PC-9 (cell line): ENCODE measurements around the gene TMEM222. TPM values are rescaled to one million over a fixed set of nuclear protein-coding genes. Genes with fewer than 3 reads are reported as not detected.

Experiments
- BruUV-seq: library from RNA; stranded (reverse); fragments of 400-500 nt; replicated peaks from 2 replicates; lab custom pipeline; 2021; lab: Mats Ljungman, UMichigan
- CTCF ChIA-PET: fragments of 300-600 bp; sonication (Branson Sonifier 250); formaldehyde crosslinking; loops from one replicate; lab custom pipeline; 2022; ENCODE audit warnings: antibody characterized with exemption; lab: Charles Lee
- POLR2A ChIA-PET: fragments of 300-600 bp; sonication (Branson Sonifier 250); formaldehyde crosslinking; loops from one replicate; lab custom pipeline; 2022; ENCODE audit warnings: antibody characterized with exemption; ENCODE audit not compliant: unreplicated experiment; lab: Charles Lee
- DNase-seq, 2 experiments: peaks; one replicate each; pipeline versions ENCODE4 v3.0.0 to v3.0.0-alpha.2; 2015 to 2022; ENCODE audit warnings: mixed read lengths in 1 of 2
- H2AFZ ChIP-seq: fragments of 200-600 bp; sonication (generic); 2 replicates; pipeline ENCODE4 v1.8.1; 2017; ENCODE audit warnings: antibody characterized with exemption
- H3F3A ChIP-seq: fragments of 200-600 bp; sonication (generic); 2 replicates; pipeline ENCODE4 v1.8.1; 2017; ENCODE audit warnings: antibody characterized with exemption, mild to moderate bottlenecking, low read depth; ENCODE audit not compliant: insufficient read depth
- H3K27ac ChIP-seq: fragments of 200-600 bp; sonication (generic); 2 replicates; pipeline ENCODE4 v1.6.1; 2016; ENCODE audit warnings: mixed run types
- H3K27me3 ChIP-seq: fragments of 200-600 bp; sonication (generic); 2 replicates; pipeline ENCODE4 v1.6.1; 2016; ENCODE audit warnings: low read depth, mixed run types; ENCODE audit not compliant: insufficient read depth
- H3K36me3 ChIP-seq: fragments of 200-600 bp; sonication (generic); 2 replicates; pipeline ENCODE4 v1.6.1; 2016; ENCODE audit warnings: low read depth, mixed run types
- H3K4me1 ChIP-seq: fragments of 200-600 bp; sonication (generic); replicated peaks from 2 replicates; pipeline ENCODE4 v1.6.1; 2016; ENCODE audit warnings: mixed run types; ENCODE audit not compliant: insufficient read depth
- H3K4me2 ChIP-seq: fragments of 200-600 bp; sonication (generic); 2 replicates; pipeline ENCODE4 v1.6.1; 2017; ENCODE audit warnings: mixed run types
- H3K4me3 ChIP-seq: fragments of 200-600 bp; sonication (generic); 2 replicates; pipeline ENCODE4 v1.6.1; 2016; ENCODE audit warnings: mixed run types
- H3K79me2 ChIP-seq: fragments of 200-600 bp; sonication (generic); 2 replicates; pipeline ENCODE4 v1.6.1; 2017; ENCODE audit warnings: low read depth, mixed run types
- H3K9me2 ChIP-seq: fragments of 200-600 bp; sonication (generic); 2 replicates; pipeline ENCODE4 v1.8.1; 2017; ENCODE audit warnings: mild to moderate bottlenecking; ENCODE audit not compliant: insufficient read depth
- H3K9me3 ChIP-seq: fragments of 200-600 bp; sonication (generic); 2 replicates; pipeline ENCODE4 v1.8.1; 2016; ENCODE audit warnings: low read depth; ENCODE audit not compliant: insufficient read depth
- H4K20me1 ChIP-seq: fragments of 200-600 bp; sonication (generic); 2 replicates; pipeline ENCODE4 v1.8.1; 2017; ENCODE audit not compliant: insufficient read depth
- EZH2 ChIP-seq: fragments of 200-600 bp; sonication (generic); IDR thresholded peaks from 2 replicates; pipeline ENCODE4 v1.8.0; 2017; ENCODE audit warnings: antibody characterized with exemption, low read depth
- intact Hi-C: fragments of 100-400 bp; cut with micrococcal nuclease; formaldehyde crosslinking; loops from one replicate; pipeline ENCODE4 v1.10.0; 2022; ENCODE audit not compliant: unreplicated experiment
- total RNA-seq: library from RNA; stranded (reverse); gene quantifications from 2 replicates; pipeline ENCODE4 v1.2.3, GENCODE V29; 2021
- TF ChIP-seq, protein P1 (sequence below): fragments of 200-600 bp; sonication (generic); conservative IDR thresholded peaks from 2 replicates; pipeline ENCODE4 v1.6.1; 2017; ENCODE audit warnings: mixed run types, antibody characterized with exemption, mild to moderate bottlenecking, moderate library complexity

Gene TMEM222
- total RNA-seq, 1 experiment from 2014 or later = 32.8 TPM

DNA sequence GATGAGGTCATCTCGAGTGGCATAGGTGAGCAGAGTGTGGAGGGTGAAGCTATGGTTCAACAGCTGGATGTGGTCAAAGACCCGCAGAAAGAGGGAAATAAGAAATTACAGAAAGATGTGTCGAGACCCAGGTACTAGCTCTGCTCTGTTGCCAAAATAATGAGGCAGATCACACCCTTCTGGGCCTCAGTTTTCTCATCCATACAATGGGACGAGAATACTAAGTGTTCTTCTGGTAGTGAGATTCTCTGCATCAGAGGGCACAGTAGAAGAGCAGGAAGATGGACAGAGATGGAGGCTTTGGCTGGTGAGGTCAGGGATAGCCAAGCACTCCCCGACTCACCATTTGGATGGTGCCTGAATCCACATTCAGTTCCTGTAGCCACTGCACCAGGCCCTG, 33.7 kb downstream of the TMEM222 start:
- no peak overlapping the region for H3K4me3 ChIP-seq
- CTCF ChIA-PET = no interaction called here
- H3F3A ChIP-seq = no peaks in the 10 kb centered on the region
- TF ChIP-seq EZH2 = no peak
- TF ChIP-seq, protein P1, sequence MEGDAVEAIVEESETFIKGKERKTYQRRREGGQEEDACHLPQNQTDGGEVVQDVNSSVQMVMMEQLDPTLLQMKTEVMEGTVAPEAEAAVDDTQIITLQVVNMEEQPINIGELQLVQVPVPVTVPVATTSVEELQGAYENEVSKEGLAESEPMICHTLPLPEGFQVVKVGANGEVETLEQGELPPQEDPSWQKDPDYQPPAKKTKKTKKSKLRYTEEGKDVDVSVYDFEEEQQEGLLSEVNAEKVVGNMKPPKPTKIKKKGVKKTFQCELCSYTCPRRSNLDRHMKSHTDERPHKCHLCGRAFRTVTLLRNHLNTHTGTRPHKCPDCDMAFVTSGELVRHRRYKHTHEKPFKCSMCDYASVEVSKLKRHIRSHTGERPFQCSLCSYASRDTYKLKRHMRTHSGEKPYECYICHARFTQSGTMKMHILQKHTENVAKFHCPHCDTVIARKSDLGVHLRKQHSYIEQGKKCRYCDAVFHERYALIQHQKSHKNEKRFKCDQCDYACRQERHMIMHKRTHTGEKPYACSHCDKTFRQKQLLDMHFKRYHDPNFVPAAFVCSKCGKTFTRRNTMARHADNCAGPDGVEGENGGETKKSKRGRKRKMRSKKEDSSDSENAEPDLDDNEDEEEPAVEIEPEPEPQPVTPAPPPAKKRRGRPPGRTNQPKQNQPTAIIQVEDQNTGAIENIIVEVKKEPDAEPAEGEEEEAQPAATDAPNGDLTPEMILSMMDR = no peak
- no peaks in the 10 kb centered on the region for H3K36me3 ChIP-seq
- intact Hi-C loops = no loop called here
- H3K27ac ChIP-seq = no peak overlapping the region
- BruUV-seq = no TSS peak
- H3K4me1 ChIP-seq = no peaks in the 10 kb centered on the region
- H3K27me3 ChIP-seq = no peaks in the 10 kb centered on the region
- POLR2A ChIA-PET = no interaction called here
- H3K79me2 ChIP-seq = no peaks in the 10 kb centered on the region
- no peak overlapping the region for H2AFZ ChIP-seq
- no peak for DNase-seq
- H3K4me2 ChIP-seq = no peak overlapping the region
- no peaks in the 10 kb centered on the region for H3K9me3 ChIP-seq
- no peaks in the 10 kb centered on the region for H3K9me2 ChIP-seq
- no peaks in the 10 kb centered on the region for H4K20me1 ChIP-seq

DNA sequence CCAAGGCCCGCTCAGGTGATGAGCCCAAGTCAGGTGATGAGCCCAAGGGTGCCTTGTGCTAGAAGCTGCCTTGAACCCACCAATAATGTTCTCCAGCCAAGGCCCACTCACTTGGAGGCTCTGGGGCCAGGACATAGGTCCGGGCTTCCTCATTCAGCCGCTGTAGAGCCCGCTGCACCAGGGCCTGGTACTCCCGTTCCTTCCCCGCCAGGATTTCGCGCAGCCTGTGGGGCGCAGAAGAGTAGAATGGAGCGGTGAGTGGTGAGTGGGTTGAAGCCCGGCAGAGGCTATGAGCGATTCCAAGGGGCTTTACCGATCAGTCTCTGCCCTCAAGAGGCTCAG, 34.3 kb downstream of the TMEM222 start:
- no TSS peak for BruUV-seq
- ChIA-PET POLR2A (no interaction called here), CTCF (interaction anchor here (0.6 kb wide), 1 partner anchor 1249 kb away, joined by 5 read pairs; no protein-coding TSS in a partner anchor)
- H3K9me2 ChIP-seq = no peaks in the 10 kb centered on the region
- no peaks in the 10 kb centered on the region for H3K27me3 ChIP-seq
- H3K79me2 ChIP-seq = no peaks in the 10 kb centered on the region
- H3K36me3 ChIP-seq = no peaks in the 10 kb centered on the region
- no peak overlapping the region for H3K4me2 ChIP-seq
- H3K27ac ChIP-seq = no peak overlapping the region
- no peaks in the 10 kb centered on the region for H3K9me3 ChIP-seq
- intact Hi-C loops = no loop called here
- no peak for DNase-seq
- TF ChIP-seq, protein P1 = no peak
- no peak for TF ChIP-seq EZH2
- H3K4me3 ChIP-seq = no peak overlapping the region
- H4K20me1 ChIP-seq = no peaks in the 10 kb centered on the region
- no peaks in the 10 kb centered on the region for H3F3A ChIP-seq
- H2AFZ ChIP-seq = no peak overlapping the region
- no peaks in the 10 kb centered on the region for H3K4me1 ChIP-seq

DNA sequence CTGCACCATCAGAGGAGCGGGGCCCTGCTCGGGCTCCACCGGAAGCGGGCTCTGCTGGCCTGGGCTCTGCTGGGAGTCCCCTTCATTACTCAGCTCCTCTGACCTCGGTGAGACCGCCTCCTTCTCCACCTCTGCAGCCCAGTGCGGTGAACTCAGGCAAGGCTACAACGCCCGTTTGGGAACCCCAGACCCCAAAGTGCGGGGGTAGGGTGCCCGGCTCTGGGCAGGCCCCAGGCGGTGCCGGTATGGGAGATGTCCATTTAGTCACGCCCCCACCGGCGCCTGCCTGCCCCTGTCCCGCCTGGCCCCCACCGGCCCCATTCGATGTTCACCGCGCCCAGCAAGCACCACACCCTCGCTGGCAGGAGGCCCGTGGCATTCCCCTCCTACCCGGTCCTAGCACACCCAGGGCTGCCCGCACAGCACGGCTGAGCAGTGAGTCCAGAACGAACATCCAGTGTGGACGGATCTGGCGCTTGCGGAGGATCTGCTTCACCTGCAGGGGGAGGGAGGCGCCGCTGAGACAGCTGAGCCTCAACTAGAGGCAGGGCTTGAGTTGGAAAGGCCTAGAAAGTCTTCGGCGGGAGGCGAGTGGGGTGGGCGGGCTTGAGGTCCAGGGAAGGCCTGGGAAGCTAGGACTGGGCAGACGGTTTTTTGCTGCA, 34.8 kb downstream of the TMEM222 start:
- Histone ChIP-seq H4K20me1 (no peaks in the 10 kb centered on the region), H3K4me1 (no peaks in the 10 kb centered on the region), H2AFZ (no peak overlapping the region), H3K9me2 (no peaks in the 10 kb centered on the region), H3K4me3 (no peak overlapping the region), H3K9me3 (no peaks in the 10 kb centered on the region), H3K4me2 (no peak overlapping the region), H3K27ac (no peak overlapping the region), H3K79me2 (no peaks in the 10 kb centered on the region), H3F3A (no peaks in the 10 kb centered on the region), H3K36me3 (no peaks in the 10 kb centered on the region), H3K27me3 (no peaks in the 10 kb centered on the region)
- ChIA-PET CTCF (interaction anchor here (0.6 kb wide), 1 partner anchor 1250 kb away, joined by 5 read pairs; no protein-coding TSS in a partner anchor), POLR2A (interaction anchor here (0.7 kb wide), 1 partner anchor 55 kb away, joined by 8 read pairs; no protein-coding TSS in a partner anchor)
- no TSS peak for BruUV-seq
- DNase-seq = no peak
- TF ChIP-seq EZH2 = no peak
- TF ChIP-seq, protein P1 = no peak
- intact Hi-C loops = no loop called here
